Activated naive CD4-positive, alpha-beta T cell treated with anti-CD3 and anti-CD28 coated beads, Interleukin-2, amount 50 U/mL, for 72 hours (primary cell): ENCODE data around the gene TDRD7. TPM values are rescaled to one million over a fixed set of nuclear protein-coding genes. Genes with fewer than 3 reads are reported as not detected.

ENCODE experiments used
- ATAC-seq, 2 donors: fragments of 150-1000 bp; cut with Tn5 transposase; 2 replicates each; pipeline ENCODE4 v1.10.0; 2021; ENCODE audit warnings: mild to moderate bottlenecking in 2 of 2, moderate library complexity in 2 of 2
- DNase-seq, 2 donors: peaks; one replicate each; pipeline ENCODE4 v3.0.0; 2021 to 2022; ENCODE audit warnings: low spot score in 2 of 2
- H3K27ac Mint-ChIP-seq, 2 donors: one replicate each; pipeline ENCODE4 v1.8.0; 2022; ENCODE audit warnings: mild to moderate bottlenecking in 2 of 2, mixed read lengths in 2 of 2
- H3K36me3 Mint-ChIP-seq, 2 donors: one replicate each; pipeline ENCODE4 v1.8.0; 2022; ENCODE audit warnings: mixed read lengths in 2 of 2
- H3K9me3 Mint-ChIP-seq, 2 donors: one replicate each; pipeline ENCODE4 v1.8.0; 2022; ENCODE audit warnings: mixed read lengths in 2 of 2
- total RNA-seq, 2 donors: library from RNA; stranded (reverse); gene quantifications; one replicate each; pipeline ENCODE4 v1.2.3, GENCODE V29; 2022

Gene TDRD7
- total RNA-seq, 2 donors from 2014 or later = 5.0 to 12.2 TPM

DNA sequence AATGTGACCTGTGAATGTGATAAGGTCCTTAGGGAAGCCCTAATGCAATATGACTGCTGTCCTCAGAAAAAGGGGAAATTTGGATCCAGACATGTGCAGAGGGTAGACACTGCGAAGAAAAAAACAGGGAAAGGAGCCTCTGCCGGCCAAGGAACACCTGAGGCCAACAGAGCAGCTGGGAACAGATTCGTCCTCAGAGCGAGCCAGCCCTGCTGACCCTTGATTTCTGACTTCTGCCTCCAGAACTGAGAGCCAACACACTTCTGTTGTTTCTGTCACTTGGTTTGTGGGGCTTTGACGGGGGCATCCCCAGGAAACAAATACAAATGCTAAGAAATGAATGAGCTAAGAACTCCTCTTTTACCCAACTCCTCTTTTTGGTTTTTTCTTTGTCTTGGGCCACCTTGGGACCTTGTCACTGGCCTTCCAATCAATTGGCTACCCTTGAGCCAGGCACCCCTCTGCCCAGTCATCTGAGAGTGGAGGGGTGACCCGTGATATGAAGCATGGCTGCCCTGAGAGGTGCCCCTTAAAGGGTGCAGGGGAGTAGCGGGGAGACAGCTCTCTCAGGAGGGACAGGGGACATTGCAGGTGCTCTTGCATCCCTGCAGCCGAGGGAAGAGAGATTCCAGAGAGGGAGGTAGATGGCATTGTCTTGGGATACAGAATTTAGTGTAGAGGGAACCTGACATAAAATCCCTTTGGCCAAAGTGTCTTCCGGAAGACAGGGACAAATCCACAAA, 106.4 kb downstream of the TDRD7 start:
- Mint-ChIP-seq H3K36me3 (no peaks in the 10 kb centered on the region), H3K9me3 (no peaks in the 10 kb centered on the region), H3K27ac (no peak overlapping the region)
- no peak for DNase-seq
- ATAC-seq = no peak

DNA sequence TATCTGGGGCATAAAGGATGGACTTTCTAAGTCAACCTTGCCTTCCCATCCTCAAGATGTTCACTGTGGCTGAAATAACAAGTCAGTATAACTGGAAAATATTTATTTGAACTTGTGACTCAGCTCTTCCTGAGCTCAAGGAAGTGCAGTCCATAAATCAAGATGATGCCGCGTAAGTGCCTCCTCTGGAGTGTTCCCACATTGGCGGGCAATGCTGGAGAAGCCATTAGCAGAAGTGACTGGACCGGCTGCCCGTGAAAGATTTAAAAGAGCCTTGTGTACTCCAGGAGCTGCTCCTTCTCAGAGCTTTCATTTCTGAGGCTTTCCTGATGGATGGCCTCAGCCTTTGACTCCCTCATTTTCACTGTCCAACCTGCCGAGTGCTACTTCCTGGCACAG, 107.0 kb downstream of the TDRD7 start:
- no peak overlapping the region for H3K27ac Mint-ChIP-seq
- H3K36me3 Mint-ChIP-seq = no peaks in the 10 kb centered on the region
- DNase-seq (no peak), ATAC-seq (no peak)
- no peaks in the 10 kb centered on the region for H3K9me3 Mint-ChIP-seq

DNA sequence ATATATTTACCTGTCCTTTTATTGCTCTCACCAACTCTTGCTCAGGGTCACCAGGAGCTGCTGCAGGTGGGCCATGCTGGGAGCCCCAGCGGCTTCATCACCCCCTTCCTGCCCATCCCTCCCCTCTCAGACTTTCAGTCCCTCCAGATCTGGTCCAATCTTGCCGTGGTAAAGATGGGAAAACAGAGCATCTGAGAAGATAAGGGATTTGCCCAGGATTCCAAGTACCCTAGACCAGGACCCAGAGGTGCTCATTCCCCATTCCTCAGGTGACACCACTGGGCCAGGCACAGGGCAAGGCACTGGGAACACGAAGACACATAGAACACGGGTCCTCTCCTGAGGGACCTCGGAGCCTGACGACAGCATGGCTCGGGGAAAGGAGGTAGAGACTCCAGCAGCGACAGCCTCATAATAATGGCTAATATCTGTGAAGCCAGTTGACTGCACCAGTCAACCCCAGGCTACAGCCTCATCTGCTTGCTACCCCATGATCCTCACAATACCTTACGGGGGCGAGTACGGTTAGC, 107.6 kb downstream of the TDRD7 start:
- H3K27ac Mint-ChIP-seq = no peak overlapping the region
- H3K9me3 Mint-ChIP-seq = no peaks in the 10 kb centered on the region
- no peak for ATAC-seq
- DNase-seq = no peak
- H3K36me3 Mint-ChIP-seq = no peaks in the 10 kb centered on the region

DNA sequence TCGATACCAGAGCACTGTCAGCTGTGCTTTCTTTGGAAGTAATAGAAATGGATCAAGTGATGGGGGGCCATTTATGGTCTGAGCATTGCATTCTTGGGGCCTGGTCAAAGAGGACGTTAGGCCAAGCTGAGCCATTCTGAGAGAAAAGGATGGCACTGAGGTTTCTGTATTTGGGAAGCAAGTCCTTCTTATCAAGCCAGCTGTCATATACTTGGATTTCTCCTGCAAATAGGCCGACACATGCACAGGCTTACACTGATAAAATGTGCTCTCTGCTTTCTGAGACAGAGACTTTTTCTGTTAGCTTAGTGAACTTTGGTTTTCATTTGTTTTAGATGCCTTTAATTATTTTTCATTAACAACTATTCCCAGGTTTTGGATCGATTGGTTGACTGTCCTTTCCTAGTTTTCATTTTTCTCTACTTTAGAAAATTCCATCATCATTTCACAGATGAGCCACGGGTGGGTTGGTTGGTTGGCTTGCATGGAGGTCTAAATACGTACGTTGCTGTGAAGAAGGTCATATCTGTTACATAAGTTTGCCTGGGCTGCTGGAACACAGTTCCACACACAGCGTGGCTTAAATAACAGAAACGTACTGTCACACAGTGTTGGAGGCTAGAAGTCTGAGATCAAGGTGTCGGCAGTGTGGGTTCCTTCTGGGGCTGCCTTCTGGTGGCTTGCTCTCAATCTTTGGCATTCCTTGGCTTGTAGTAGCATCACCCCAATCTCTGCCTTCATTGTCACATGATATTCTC, 109.9 kb downstream of the TDRD7 start:
- no peak for ATAC-seq
- DNase-seq = no peak

DNA sequence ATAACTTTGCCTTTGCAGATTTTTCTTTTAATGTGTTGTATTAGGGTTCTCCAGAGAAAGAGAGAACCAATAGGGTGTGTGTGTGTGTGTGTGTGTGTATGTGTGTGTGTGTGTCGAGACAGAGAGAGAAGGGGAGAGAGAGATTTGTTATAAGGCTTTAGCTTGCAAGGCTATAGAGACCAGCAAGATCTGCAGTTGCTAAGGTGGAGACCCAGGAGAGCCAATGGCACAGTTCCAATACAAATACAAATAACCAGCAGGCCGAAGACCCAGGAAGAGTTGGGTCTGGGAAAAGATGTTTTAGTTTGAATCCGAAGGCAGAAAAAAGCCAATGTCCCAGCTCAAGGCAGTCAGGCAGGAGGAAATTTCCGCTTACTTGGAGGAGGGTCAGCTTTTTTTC, 112.5 kb downstream of the TDRD7 start:
- Mint-ChIP-seq H3K9me3 (no peaks in the 10 kb centered on the region), H3K36me3 (no peaks in the 10 kb centered on the region), H3K27ac (no peak overlapping the region)
- DNase-seq (no peak), ATAC-seq (no peak)

More for the DNA sequence above, 109.9 kb downstream of the TDRD7 start:
- H3K36me3 Mint-ChIP-seq = no peaks in the 10 kb centered on the region
- H3K27ac Mint-ChIP-seq = no peak overlapping the region
- no peaks in the 10 kb centered on the region for H3K9me3 Mint-ChIP-seq

DNA sequence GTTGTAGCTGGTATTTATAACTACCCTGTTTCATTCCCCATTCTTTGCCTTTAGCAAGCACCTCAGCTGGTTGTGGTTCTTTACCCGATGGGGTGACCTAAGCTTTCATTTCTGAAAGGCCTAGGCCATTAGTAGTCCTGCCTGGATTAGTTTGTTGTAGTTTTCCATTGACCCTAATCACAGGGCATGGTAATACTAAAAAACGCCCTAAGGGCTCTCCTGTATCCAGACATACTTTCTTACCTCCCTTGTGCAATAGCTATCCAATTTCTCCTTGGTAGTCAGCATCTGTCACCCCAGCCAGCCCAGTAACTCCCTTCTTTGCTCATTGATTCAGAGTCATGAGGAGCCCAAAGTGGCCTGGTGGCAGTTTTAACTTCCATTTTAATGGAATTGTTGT, 113.6 kb downstream of the TDRD7 start:
- Mint-ChIP-seq H3K9me3 (no peaks in the 10 kb centered on the region), H3K36me3 (no peaks in the 10 kb centered on the region), H3K27ac (no peak overlapping the region)
- no peak for ATAC-seq
- no peak for DNase-seq

DNA sequence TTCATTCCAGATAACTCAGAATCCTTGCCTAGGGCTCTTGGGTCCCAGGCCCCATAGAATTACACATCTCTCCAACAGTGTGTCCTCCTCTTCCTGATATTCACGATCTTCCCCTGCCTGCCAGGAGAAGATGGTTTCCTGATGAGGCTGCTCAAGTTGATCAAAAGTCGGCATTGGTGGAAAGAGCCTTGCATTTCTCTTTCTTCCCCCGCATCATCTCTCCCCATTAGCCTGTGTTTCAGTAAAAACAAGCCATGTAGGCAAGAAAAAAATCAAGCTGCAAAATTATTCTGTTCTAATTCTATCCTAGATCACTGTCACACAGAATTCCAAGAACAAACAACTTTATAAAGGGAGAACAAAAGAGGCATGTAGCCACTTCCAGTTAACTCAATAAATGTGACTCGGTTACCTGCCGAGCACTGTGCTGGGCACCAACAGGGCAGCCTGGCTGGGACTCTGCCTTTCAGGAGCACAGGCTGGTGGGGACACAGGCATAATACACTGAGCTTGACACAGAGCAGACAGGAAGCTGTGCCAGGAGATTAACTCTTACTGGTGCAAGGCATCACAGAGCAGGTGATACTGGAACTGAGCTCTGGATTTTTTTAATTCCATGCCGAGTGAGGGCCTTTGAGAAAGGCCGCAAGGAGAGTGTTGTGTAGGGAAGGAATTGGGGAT, 115.1 kb downstream of the TDRD7 start:
- no peak overlapping the region for H3K27ac Mint-ChIP-seq

DNA sequence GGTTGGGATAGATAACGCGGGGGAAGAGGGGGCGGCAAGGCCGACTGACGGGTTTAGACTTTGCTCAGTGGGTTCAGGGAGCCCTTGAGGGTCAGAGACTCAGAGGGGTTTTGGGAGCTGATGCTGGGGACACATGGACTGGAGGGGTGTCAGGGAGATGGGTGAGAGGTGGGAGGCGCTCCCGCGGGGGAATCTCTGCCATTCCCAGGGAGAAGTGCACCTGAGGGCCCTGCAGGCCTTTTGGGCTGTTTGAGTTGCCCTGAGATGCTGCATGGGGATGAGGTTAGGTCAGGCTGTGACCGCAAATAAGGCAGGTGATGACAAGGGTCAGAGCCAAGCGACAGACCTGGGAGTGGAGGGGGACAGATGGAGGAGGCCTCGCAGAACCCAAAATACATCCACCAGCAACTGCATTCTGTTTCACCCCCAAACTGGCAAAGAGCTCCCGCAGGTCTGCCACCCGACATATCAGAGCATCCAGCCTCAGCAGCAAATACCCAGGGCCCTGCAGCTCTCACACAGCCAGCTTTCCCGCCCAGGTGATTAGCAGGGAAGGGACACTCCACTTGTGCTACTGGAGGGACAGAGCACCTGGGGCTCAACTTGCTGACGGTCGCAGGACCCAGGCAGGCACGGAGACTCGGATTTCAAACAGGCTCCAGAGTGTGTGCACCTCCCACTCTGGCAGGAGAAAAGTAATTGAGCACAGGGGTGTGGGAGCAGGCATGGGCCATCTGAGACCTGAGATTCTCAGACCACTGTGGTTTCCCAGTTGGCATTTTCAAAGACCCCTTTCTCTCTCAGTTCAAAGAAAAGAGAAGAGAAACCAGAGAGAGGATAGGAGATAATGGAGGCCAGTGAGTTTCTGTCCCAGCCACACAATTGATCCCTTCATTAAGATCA, 116.0 kb downstream of the TDRD7 start:
- DNase-seq (no peak), ATAC-seq (no peak)
- Mint-ChIP-seq H3K36me3 (no peaks in the 10 kb centered on the region), H3K9me3 (no peaks in the 10 kb centered on the region), H3K27ac (peak overlapping the region in 1 of 2 donors; percentile 48)

More for the DNA sequence above, 115.1 kb downstream of the TDRD7 start:
- ATAC-seq (no peak), DNase-seq (no peak)
- Mint-ChIP-seq H3K36me3 (no peaks in the 10 kb centered on the region), H3K9me3 (no peaks in the 10 kb centered on the region)

DNA sequence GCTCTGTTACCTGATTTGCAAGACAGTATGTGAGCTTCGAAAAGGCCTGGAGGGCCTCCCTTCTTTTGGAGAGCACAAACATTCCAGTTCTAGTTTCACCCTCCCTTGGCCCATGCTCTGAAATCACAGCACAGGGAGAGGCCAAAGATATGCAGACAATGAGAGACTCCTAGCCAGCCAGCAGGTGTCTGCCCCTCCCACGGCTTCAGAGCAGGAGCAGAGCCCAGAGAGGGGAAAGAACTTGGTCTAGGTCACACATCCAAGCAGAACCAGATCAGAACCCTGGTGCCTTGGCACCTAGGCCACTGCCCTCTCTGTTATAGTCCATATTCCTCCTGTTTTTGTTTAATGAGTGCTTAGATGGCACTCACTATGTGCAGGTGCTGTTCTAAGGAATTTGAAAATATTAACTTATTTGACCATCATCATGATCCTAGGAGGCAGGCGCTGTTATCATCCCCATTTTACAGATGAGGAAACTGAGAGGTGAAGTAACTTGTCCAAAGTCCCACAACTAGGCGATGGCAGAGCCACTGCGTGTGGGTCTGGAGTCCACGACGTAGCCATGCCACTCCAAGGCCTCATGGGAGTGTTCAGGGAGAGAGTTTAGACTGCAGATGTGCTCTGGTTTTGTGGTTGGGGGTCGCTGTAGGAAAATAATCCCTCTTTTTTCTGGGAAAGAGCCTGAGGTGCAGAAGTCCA, 116.8 kb downstream of the TDRD7 start:
- Mint-ChIP-seq H3K36me3 (no peaks in the 10 kb centered on the region), H3K27ac (peak overlapping the region in 1 of 2 donors; percentile 48), H3K9me3 (no peaks in the 10 kb centered on the region)
- no peak for DNase-seq
- no peak for ATAC-seq

DNA sequence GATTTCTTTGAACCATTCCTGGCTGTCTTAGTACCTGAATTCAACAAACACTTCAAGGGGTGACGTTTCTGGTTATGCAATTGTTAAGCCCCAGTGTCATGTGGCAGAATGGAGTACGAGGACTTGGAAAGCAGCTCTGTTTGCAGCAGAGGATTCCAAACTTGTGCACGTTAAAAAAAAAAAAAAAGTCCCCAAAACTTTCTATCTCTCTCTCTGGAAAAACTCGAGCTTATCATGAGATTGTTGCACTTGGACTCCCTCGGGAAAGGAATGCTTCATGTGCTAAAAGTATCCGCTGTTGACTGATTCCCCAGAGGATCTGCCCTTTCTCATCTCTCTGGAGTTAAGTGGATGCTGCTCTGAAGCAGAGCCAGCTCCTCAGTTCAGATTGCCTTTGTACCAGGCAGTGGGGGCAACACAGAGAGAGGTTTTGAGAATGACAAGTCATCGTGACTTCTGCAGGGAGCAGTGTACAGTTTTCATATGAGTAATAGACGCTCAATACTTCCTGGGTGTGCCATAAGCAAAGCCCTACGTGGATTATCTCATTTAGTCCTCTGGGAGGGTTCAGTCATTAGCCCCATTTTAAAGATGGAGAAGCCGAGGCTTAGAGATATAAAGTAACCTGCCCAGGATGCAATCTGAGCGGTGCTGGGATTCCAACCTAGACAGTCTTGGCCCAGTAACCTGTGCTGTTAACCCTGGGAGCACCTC, 117.6 kb downstream of the TDRD7 start:
- ATAC-seq = peak; percentile 61 to 98
- Mint-ChIP-seq H3K27ac (peak overlapping the region; percentile 41 to 52), H3K36me3 (no peaks in the 10 kb centered on the region), H3K9me3 (no peaks in the 10 kb centered on the region)
- peak in 1 of 2 donors; percentile 16 for DNase-seq

DNA sequence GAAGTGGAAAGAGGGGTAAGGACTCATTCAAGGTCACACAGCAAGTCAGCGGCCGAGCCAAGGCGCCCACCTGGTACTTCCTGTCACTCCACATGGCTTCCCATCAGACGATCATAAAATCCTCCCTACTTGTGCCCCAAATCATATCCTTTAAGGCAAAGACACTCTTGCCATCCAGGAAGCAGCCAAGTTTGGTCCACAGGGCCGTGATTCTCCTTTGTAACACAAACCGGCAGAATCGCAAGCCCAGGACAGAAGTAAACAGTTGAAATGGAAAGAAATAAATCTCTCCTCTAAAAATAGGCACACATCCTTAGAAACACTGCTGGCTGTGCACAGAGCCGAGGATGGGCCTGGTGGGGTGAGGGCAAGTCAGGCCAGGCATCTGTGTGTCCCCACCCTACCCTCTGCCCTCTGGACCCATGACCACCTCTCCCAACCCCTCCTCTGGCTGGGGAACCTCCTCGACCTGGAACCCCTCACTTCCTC, 120.0 kb downstream of the TDRD7 start:
- no peak for ATAC-seq
- Mint-ChIP-seq H3K27ac (no peak overlapping the region), H3K36me3 (no peaks in the 10 kb centered on the region), H3K9me3 (no peaks in the 10 kb centered on the region)
- no peak for DNase-seq

DNA sequence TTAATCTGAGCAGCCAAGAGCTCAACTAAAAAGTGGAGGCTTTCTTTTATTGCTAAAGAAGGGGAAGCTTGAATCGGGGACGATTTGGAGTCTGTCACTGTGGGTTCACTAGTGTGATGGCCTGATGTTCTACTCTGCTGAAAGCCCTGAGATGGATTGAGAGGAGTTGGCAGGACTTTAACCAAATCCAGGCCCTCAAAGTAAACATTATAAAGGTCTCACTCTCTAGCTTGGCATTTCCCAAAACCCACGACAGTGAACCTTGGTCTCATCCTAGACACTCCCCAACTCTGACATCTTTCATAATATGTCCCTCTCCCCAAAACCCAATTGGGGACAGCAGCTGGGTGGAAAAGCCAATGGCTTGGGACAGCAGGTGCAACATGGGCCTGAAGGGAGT, 122.3 kb downstream of the TDRD7 start:
- no peak for ATAC-seq
- no peaks in the 10 kb centered on the region for H3K9me3 Mint-ChIP-seq

DNA sequence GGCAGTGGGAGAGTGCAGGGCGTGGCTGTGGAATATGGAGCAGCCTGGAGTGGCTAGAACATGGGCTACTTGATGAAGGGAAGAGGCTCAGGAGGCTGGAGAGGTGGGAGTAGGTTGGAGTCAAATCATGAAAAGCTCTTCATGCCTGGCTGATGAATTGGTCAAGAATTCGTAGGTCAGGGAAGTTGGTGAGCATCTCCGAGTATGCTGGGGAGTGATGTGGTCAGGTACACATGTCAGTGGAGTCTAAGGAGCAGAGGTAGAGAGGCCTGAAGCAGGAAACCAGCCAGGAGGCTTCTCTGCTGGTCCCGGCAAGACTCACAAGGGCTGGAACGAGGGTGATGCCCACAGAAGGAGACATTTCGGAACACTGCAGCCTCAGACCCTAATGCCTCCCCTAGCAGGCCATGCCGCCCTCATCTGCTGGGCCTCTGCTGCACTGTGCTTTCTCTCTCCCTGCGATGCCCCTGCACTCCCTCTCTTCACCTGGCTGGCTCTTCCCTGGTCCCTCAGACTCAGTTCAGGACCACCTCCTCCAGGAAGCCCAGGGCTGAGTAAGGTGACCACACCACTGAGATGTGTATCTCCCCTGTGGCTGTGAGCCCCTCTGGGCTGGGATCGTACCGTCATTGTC, 123.2 kb downstream of the TDRD7 start:
- ATAC-seq = no peak
- Mint-ChIP-seq H3K9me3 (no peaks in the 10 kb centered on the region), H3K36me3 (no peaks in the 10 kb centered on the region), H3K27ac (peak overlapping the region in 1 of 2 donors; percentile 82)
- DNase-seq = no peak

More for the DNA sequence above, 122.3 kb downstream of the TDRD7 start:
- Mint-ChIP-seq H3K27ac (no peak overlapping the region), H3K36me3 (no peaks in the 10 kb centered on the region)
- DNase-seq = no peak

DNA sequence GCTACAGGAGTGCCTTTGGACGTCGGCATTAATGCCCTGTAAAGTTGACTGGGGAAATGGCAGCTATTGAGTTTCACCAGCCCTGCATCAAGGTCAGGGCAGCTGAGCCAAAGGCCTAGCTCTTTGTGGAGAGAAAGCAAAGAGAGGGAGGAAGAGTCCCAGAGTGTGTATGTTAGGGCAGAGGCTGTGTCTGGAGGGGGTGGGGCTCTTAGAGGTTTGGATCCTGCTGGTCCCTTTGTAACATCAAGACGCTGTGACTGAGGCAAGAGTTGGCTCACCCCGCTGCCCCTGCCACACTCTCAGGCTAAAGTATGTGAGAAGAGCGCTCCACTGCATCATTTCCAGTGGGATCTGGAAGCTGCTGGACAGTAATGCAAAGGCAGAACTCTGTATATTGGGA, 123.9 kb downstream of the TDRD7 start:
- no peak for ATAC-seq
- no peak for DNase-seq
- Mint-ChIP-seq H3K9me3 (no peaks in the 10 kb centered on the region), H3K36me3 (no peaks in the 10 kb centered on the region), H3K27ac (no peak overlapping the region)

DNA sequence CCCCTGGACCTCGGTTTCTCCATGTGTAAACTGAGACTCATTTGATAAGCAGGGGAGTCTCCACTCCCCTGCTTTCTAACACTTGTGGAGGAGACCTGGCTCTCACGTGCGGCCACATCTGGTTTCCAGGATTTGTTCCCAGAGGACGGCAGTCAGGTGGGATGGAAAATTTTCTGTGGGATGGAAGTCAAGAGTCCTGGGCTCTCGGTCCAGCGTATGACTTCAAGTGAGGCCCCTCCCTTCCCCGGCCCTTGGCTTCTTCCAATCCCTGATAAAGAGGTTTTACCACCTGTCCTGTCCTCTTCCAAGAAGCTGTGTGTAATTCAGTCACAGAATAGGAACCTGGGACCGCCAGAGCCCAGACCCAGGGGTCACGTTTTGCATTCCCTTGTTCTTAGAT, 124.6 kb downstream of the TDRD7 start:
- Mint-ChIP-seq H3K36me3 (no peaks in the 10 kb centered on the region), H3K27ac (no peak overlapping the region), H3K9me3 (no peaks in the 10 kb centered on the region)
- ATAC-seq (no peak), DNase-seq (no peak)
